Stimulated activated CD8-positive, alpha-beta memory T cell treated with anti-CD3 and anti-CD28 coated beads, Interleukin-12 subunit alpha, Interleukin-12 subunit beta, amount 100 ng/mL, for 24 hours (primary cell): Measurements from ENCODE around the gene CACNA1S.
A peak's percentile ranks its signal among the peaks of the same experiment; 100 is the strongest.

Source experiments
- DNase-seq: peaks from one replicate; pipeline ENCODE4 v3.0.0-alpha.2; 2020; ENCODE audit errors: extremely low read depth

Gene CACNA1S

GRCh38 chr1:201140235-201140940 lies 28.2 kb upstream of the CACNA1S start:
- DNase-seq, result no peak

DNA sequence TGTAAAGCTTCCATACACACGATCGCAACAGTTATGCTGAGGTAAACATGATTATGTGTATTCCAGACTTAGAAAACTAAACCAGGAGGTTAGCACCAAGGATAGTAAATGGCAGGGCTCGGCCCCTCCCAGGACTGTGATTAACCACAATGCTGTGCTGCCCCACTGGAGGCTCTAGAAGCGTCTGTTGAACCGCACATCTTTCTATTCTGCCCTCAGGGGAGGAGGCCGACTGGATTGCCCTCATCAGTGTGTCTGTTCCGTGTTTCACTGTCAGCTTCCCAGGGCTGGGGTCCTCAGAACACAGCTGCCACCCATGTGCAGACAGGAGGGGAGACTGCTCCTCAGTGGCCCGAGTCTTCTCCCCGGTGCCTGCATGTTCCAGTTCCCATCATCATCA lies 27.5 kb upstream of the CACNA1S start:
- DNase-seq, result no peak

- no peak for DNase-seq
These were observed 27.1 kb upstream of the CACNA1S start for GRCh38 chr1:201139306-201139705.

DNA sequence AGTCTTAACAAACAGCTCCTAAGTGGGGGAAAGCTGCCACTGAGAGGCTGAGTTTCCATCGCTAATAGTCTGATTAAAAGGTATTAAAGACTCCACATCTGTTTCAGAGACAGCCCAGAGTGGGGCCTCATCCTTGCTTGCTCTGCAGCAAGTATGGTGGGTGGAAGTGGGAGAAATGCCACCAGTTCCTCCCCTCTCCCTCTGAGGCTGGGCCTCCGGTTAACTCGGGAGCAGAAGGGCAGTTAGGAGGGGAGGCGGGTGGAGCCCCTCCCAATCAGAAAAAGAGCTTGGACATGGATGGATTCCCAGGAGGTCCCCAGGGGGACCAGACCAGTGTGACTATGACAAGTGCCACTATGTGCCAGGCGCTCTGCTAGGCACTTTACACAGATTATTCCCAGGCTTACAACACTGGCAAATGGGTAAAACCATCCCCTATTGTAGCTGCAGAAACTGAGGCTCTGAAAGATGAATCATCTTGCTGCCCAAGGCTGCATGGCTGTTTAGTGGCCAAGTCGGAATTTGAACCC lies 26.1 kb upstream of the CACNA1S start:
- DNase-seq, result no peak

- DNase-seq, result no peak
These were observed 25.5 kb upstream of the CACNA1S start for GRCh38 chr1:201137579-201138310.

- no peak for DNase-seq
These were observed 24.8 kb upstream of the CACNA1S start for GRCh38 chr1:201137024-201137392.

DNA sequence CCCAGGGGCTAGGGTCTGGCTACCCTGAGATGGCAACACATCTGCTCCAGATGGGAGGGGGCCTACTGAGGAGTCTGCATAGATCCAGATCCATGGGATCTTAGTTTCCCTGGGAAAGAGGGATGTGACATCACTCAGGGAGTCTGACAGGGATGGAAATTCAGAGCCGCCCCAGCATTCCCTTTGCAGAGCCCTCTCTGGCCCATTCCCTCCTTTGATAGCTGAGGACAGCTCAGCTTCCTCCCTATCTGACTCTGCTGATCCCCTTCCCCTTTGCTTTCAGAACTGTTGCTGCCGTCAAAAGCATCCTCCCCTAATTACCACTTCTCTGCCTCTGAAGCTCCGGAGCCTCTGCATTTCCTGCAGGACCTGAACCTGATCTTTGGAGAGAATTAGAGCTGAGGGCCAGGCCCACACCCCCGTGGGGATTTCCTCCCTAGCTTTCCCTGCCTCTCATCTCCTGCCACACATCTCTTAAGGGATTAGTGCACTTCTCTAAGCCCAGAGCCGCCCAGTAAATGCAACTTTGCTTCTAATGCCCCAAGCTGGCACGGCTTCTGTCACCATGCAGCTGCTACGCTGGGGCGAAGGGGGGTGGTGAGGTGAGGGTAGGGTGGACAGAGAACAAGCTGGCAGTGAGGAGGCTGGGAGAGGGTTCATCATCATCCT lies 24.3 kb upstream of the CACNA1S start:
- DNase-seq, result no peak

GRCh38 chr1:201134405-201134804 lies 22.2 kb upstream of the CACNA1S start:
- DNase-seq, result no peak

GRCh38 chr1:201131398-201131797 lies 19.2 kb upstream of the CACNA1S start:
- no peak for DNase-seq

- no peak for DNase-seq
These were observed 16.7 kb upstream of the CACNA1S start for GRCh38 chr1:201128962-201129361.

GRCh38 chr1:201128476-201128875 lies 16.2 kb upstream of the CACNA1S start:
- DNase-seq, result no peak

GRCh38 chr1:201127755-201128455 lies 15.7 kb upstream of the CACNA1S start:
- no peak for DNase-seq

DNA sequence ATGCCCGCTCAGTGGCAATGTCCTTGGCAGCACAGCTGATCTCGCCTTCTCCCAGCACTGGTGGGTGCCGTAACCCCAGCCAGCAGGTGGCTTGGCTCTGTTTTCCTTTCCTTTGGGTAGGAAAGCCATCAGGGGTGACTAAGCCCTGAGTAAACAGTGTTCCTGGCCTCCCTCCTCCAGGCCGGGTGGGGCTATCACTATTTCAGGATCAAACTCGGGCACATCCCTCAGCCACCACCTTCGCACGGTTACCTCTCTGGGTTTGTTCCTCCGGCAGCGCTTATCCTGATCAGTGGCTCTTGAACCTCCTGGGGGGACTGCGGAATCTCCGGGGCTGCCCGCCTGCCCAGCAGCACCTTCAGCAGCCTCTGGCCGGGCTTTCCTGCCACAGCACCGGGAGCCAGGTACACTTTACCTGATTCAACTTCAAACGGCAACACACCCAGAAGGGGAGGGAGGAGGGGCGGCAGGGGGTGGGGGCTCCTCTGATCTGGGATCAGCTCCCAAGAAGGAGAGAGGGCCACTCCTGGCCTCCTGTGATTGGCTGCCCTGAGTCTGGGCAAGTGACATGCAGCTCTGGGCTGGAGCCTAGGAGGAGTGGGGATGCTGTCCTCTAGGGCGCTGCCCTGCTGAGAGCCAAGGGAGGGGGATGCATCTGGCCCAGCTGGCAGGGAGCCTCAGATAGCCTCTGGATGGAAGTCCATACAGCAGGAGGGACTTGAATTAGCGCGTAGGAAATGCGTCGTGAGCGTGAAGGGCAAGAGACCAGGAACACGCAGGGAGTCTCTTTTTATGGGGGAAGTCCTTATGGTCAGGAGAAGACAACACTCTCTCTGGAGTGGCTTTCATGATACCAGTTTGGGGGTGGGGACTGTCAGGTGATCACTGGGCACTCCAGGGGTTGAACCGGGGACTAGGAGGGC lies 14.9 kb upstream of the CACNA1S start, which contains the start of gene ASCL5:
ASCL5 (minus strand) TSS at position 353 of the 923 bp plus-strand sequence. CDS start 11,812 bp downstream, outside the sequence.
- no peak for DNase-seq

GRCh38 chr1:201126463-201126831 lies 14.2 kb upstream of the CACNA1S start:
- DNase-seq, result no peak

DNA sequence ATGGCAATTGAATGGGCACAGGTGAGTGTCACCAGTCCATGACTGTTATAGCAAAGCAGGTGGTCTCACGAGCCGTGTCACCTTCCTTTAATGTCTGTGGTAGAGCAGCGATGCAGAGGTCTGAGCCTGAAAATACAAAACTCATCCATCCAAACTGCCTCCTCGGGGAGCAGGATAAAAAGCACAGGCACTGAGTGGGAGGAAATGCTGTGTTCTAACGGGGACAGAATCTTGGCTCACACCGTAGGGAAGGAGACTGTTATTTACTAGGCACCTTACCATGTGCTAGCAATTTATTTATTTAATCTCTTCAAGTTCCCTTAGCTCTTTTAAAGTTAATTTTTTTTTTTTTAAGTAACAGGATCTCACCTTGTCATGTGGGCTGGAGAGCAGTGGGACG lies 13.6 kb upstream of the CACNA1S start:
- no peak for DNase-seq

- DNase-seq, result no peak
These were observed 12.8 kb upstream of the CACNA1S start for GRCh38 chr1:201125019-201125418.

GRCh38 chr1:201123866-201124265 lies 11.6 kb upstream of the CACNA1S start:
- DNase-seq, result no peak

DNA sequence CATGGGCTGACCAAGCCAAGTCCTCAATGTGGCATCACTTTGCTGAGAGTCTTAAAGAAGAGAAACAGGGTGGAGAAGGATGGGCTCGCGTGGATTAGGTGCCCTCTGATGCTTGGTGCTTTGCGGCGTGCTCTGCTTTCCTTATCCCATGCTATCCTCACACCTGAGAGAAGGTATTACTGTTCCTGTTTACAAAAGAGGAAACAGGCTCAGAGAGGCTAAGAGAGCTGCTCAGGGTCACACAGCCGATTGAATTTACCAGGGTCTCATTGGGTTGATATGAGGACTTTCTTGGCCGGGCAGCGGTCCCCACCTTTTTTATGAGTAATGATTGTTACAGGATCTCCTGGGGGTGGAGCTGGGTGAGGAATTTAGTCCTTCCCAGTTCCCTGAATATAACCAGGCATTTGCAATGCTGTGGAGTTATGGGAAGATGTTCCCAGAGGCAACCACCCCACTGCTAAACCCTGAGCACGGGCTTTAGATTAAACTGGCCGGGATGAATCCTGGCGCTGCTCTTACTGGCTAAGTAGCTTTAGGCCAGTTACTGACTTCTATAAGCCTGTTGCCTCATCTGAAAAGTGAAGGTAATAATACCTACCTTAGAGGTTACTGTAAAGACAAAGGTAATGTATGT lies 10.2 kb upstream of the CACNA1S start:
- no peak for DNase-seq

GRCh38 chr1:201119206-201120197 lies 7.3 kb upstream of the CACNA1S start:
- DNase-seq, result peak; percentile 20
